ENCODE results near the gene MANEAL. TPM values are rescaled to one million over a fixed set of nuclear protein-coding genes. Genes with fewer than 3 reads are reported as not detected.
A peak's percentile ranks its signal among the peaks of the same experiment; 100 is the strongest.

The MANEAL gene
- total and polyA plus RNA-seq, 2 of the 13 experiments (the other 11 are each of a cell fraction or from before 2014, with no cell fraction given), result 20.8 to 26.4 TPM

- TF ChIP-seq GLMP (CRISPR knock-in tag; IDR thresholded peaks at IDR 0.05; ENCODE audit: borderline replicate concordance) (no peak), ZNF598 (CRISPR knock-in tag; IDR thresholded peaks at IDR 0.05; ENCODE audit: borderline replicate concordance) (no peak; the same call in 1 of the 2 replicates), ZBTB20 (CRISPR knock-in tag; IDR thresholded peaks at IDR 0.05; ENCODE audit: borderline replicate concordance, low read depth) (no peak), JUNB (CRISPR knock-in tag; IDR thresholded peaks at IDR 0.05; ENCODE audit: borderline replicate concordance) (no peak), ZNF12 (CRISPR knock-in tag; IDR thresholded peaks at IDR 0.05) (no peak), ZMYM3 (CRISPR knock-in tag; IDR thresholded peaks at IDR 0.05) (no peak), ZNF564 (CRISPR knock-in tag; IDR thresholded peaks at IDR 0.05) (no peak), NR1H2 (CRISPR knock-in tag; IDR thresholded peaks at IDR 0.05; ENCODE audit: borderline replicate concordance, low read depth) (0 out of 2 replicates have a peak, but pooled peaks have one; percentile 24), RNF219 (CRISPR knock-in tag; IDR thresholded peaks at IDR 0.05) (no peak), MZF1 (CRISPR knock-in tag; IDR thresholded peaks at IDR 0.05; ENCODE audit: borderline replicate concordance) (no peak), NR2F6 (IDR thresholded peaks at IDR 0.05) (no peak), NR2F6 (CRISPR knock-in tag; IDR thresholded peaks at IDR 0.05) (no peak), EP300 (IDR thresholded peaks at IDR 0.05; ENCODE audit: low read depth in 2 of 2, low read length in 2 of 2) (no peak), EP300 (CRISPR knock-in tag; IDR thresholded peaks at IDR 0.05; ENCODE audit: borderline replicate concordance) (no peak), ZNF510 (CRISPR knock-in tag; IDR thresholded peaks at IDR 0.05; ENCODE audit: low read depth) (no peak), NFE2 (CRISPR knock-in tag; IDR thresholded peaks at IDR 0.05) (no peak), ZNF337 (CRISPR knock-in tag; IDR thresholded peaks at IDR 0.05; ENCODE audit: borderline replicate concordance, low read depth) (no peak), SP2 (CRISPR knock-in tag; IDR thresholded peaks at IDR 0.05) (no peak), ZNF552 (CRISPR knock-in tag; IDR thresholded peaks at IDR 0.05; ENCODE audit: borderline replicate concordance) (no peak), PHF5A (CRISPR knock-in tag; IDR thresholded peaks at IDR 0.05; ENCODE audit: low read depth, unreplicated experiment) (no peak), GATA4 (IDR thresholded peaks at IDR 0.05; ENCODE audit: borderline replicate concordance, low read depth) (no peak), ZNF484 (CRISPR knock-in tag; IDR thresholded peaks at IDR 0.05; ENCODE audit: borderline replicate concordance, low read depth) (no peak), TAF15 (IDR thresholded peaks at IDR 0.05; ENCODE audit: low read depth, low read length, poor library complexity, severe bottlenecking) (no peak)
- TF ChIP-seq, protein P1, sequence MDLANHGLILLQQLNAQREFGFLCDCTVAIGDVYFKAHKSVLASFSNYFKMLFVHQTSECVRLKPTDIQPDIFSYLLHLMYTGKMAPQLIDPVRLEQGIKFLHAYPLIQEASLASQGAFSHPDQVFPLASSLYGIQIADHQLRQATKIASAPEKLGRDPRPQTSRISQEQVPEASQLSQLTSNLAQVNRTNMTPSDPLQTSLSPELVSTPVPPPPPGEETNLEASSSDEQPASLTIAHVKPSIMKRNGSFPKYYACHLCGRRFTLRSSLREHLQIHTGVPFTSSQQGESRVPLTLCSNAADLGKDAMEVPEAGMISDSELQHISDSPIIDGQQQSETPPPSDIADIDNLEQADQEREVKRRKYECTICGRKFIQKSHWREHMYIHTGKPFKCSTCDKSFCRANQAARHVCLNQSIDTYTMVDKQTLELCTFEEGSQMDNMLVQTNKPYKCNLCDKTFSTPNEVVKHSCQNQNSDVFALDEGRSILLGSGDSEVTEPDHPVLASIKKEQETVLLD (CRISPR knock-in tag; IDR thresholded peaks at IDR 0.05; ENCODE audit: low read depth), result peak; percentile 82
- TF ChIP-seq, protein P2, sequence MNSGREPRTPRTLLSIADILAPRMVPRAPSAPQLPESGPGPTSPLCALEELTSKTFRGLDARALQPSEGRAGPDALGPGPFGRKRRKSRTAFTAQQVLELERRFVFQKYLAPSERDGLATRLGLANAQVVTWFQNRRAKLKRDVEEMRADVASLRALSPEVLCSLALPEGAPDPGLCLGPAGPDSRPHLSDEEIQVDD (CRISPR knock-in tag; IDR thresholded peaks at IDR 0.05; ENCODE audit: borderline replicate concordance), result 0 out of 2 replicates have a peak, but pooled peaks have one; percentile 45
These were observed at the start of gene MANEAL (continued) for GRCh38 chr1:37793773-37794371.

Data from HepG2 (cell line).